GM23338 (cell line): ENCODE results near the gene PPA1. TPM values are rescaled to one million over a fixed set of nuclear protein-coding genes. Genes with fewer than 3 reads are reported as not detected.

Experiments
- ATAC-seq: fragments of 200-7000 bp; cut with Tn5 transposase; 3 replicates; pipeline ENCODE4 v1.9.1; 2020
- DNase-seq: peaks from one replicate; pipeline ENCODE4 v3.0.0-alpha.2; 2015; ENCODE audit warnings: low spot score
- H2AFZ ChIP-seq: fragments of 200-600 bp; sonication (generic); 2 replicates; pipeline ENCODE4 v1.8.0; 2016; ENCODE audit warnings: antibody characterized with exemption, mild to moderate bottlenecking, moderate library complexity
- H3F3A ChIP-seq: fragments of 200-600 bp; sonication (generic); replicated peaks from 2 replicates; pipeline ENCODE4 v1.8.0; 2017; ENCODE audit warnings: antibody characterized with exemption, mixed run types, low read depth
- H3K27ac ChIP-seq: fragments of 200-600 bp; sonication (generic); 2 replicates; pipeline ENCODE4 v1.6.1; 2016; ENCODE audit warnings: low read depth
- H3K27me3 ChIP-seq: fragments of 200-600 bp; sonication (generic); 2 replicates; pipeline ENCODE4 v1.8.0; 2016; ENCODE audit warnings: mild to moderate bottlenecking, mixed run types, moderate library complexity; ENCODE audit not compliant: insufficient read depth
- H3K36me3 ChIP-seq: fragments of 200-600 bp; sonication (generic); 2 replicates; pipeline ENCODE4 v1.8.0; 2016; ENCODE audit warnings: mild to moderate bottlenecking; ENCODE audit not compliant: insufficient read depth
- H3K4me1 ChIP-seq: fragments of 200-600 bp; sonication (generic); 2 replicates; pipeline ENCODE4 v1.8.0; 2016; ENCODE audit warnings: mild to moderate bottlenecking, moderate library complexity; ENCODE audit not compliant: insufficient read depth
- H3K4me2 ChIP-seq: fragments of 200-600 bp; sonication (generic); 2 replicates; pipeline ENCODE4 v1.7.1; 2017; ENCODE audit warnings: mixed run types
- H3K4me3 ChIP-seq: fragments of 200-600 bp; sonication (generic); 2 replicates; pipeline ENCODE4 v1.6.1; 2016; ENCODE audit warnings: mixed run types
- H3K79me2 ChIP-seq: fragments of 200-600 bp; sonication (generic); replicated peaks from 2 replicates; pipeline ENCODE4 v1.8.0; 2017; ENCODE audit warnings: mild to moderate bottlenecking; ENCODE audit not compliant: insufficient read depth
- H3K9me2 ChIP-seq: fragments of 200-600 bp; sonication (generic); 2 replicates; pipeline ENCODE4 v1.8.0; 2017; ENCODE audit not compliant: insufficient read depth
- H4K20me1 ChIP-seq: fragments of 200-600 bp; sonication (generic); replicated peaks from 2 replicates; pipeline ENCODE4 v1.8.0; 2017; ENCODE audit warnings: mild to moderate bottlenecking; ENCODE audit not compliant: insufficient read depth
- H3K27ac Mint-ChIP-seq: 2 replicates; pipeline ENCODE4 v1.8.0; 2020; ENCODE audit warnings: inconsistent platforms, mild to moderate bottlenecking, moderate library complexity, mixed read lengths
- H3K27me3 Mint-ChIP-seq: 3 replicates; pipeline ENCODE4 v1.8.0; 2022; ENCODE audit warnings: low read depth, mild to moderate bottlenecking, moderate library complexity, mixed read lengths, inconsistent platforms; ENCODE audit not compliant: insufficient read depth, poor library complexity
- H3K36me3 Mint-ChIP-seq: 3 replicates; pipeline ENCODE4 v1.8.0; 2021; ENCODE audit warnings: low read depth, mild to moderate bottlenecking, inconsistent platforms, moderate library complexity, mixed read lengths
- H3K4me1 Mint-ChIP-seq: 3 replicates; pipeline ENCODE4 v1.8.0; 2020; ENCODE audit warnings: mild to moderate bottlenecking, inconsistent platforms, mixed read lengths
- H3K4me3 Mint-ChIP-seq: 3 replicates; pipeline ENCODE4 v1.8.0; 2021; ENCODE audit warnings: moderate library complexity, mild to moderate bottlenecking, inconsistent platforms, mixed read lengths
- H3K9me3 Mint-ChIP-seq: 3 replicates; pipeline ENCODE4 v1.8.0; 2020; ENCODE audit warnings: moderate library complexity, mild to moderate bottlenecking, inconsistent platforms, mixed read lengths
- CREB1 ChIP-seq: fragments of 250-450 bp; sonication (Bioruptor Pico); IDR thresholded peaks from 2 replicates; pipeline ENCODE4 v1.5.0; 2020; ENCODE audit warnings: low read depth, mild to moderate bottlenecking, moderate library complexity
- CTCF ChIP-seq, 2 experiments: fragments of 200-600 bp in 1 of 2; sonication (generic) in 1 of 2; conservative IDR thresholded peaks; 2 replicates each; pipeline versions ENCODE4 v1.5.1 to v1.6.1; 2016 to 2017; ENCODE audit warnings: antibody characterized with exemption in 2 of 2, low read depth in 2 of 2, mild to moderate bottlenecking in 2 of 2, moderate library complexity in 1 of 2
- ETS1 ChIP-seq: IDR thresholded peaks from 2 replicates; pipeline ENCODE4 v1.6.1; 2016; ENCODE audit warnings: antibody characterized with exemption
- EZH2 ChIP-seq: fragments of 200-600 bp; sonication (generic); IDR thresholded peaks from one replicate; pipeline ENCODE4 v1.8.0; 2017; ENCODE audit warnings: antibody characterized with exemption, mild to moderate bottlenecking, low read depth; ENCODE audit not compliant: unreplicated experiment
- EZH2phosphoT487 ChIP-seq: fragments of 200-600 bp; sonication (generic); IDR thresholded peaks from one replicate; pipeline ENCODE4 v1.8.1; 2018; ENCODE audit warnings: antibody characterized with exemption; ENCODE audit not compliant: unreplicated experiment
- JUNB ChIP-seq: IDR thresholded peaks from one replicate; pipeline ENCODE4 v1.6.1; 2016; ENCODE audit warnings: antibody characterized with exemption; ENCODE audit not compliant: unreplicated experiment
- NANOG ChIP-seq: IDR thresholded peaks from 2 replicates; pipeline ENCODE4 v1.6.1; 2016; ENCODE audit warnings: antibody characterized with exemption, borderline replicate concordance
- POLR2AphosphoS5 ChIP-seq: IDR thresholded peaks from 2 replicates; pipeline ENCODE4 v1.6.1; 2016; ENCODE audit warnings: antibody characterized with exemption, low read depth
- STAT1 ChIP-seq: IDR thresholded peaks from one replicate; pipeline ENCODE4 v1.6.1; 2016; ENCODE audit warnings: antibody characterized with exemption; ENCODE audit not compliant: unreplicated experiment
- ZNF114 ChIP-seq: fragments of 250-450 bp; sonication (Bioruptor Pico); IDR thresholded peaks from 2 replicates; pipeline ENCODE4 v1.5.0; 2020; ENCODE audit warnings: mild to moderate bottlenecking, moderate library complexity
- ZNF331 ChIP-seq: fragments of 250-450 bp; sonication (Bioruptor Pico); IDR thresholded peaks from 2 replicates; pipeline ENCODE4 v1.5.0; 2020; ENCODE audit warnings: low read depth, mild to moderate bottlenecking, moderate library complexity
- ZNF462 ChIP-seq: fragments of 250-450 bp; sonication (Bioruptor Pico); IDR thresholded peaks from 2 replicates; pipeline ENCODE4 v1.5.0; 2020; ENCODE audit warnings: mild to moderate bottlenecking, moderate library complexity
- polyA plus RNA-seq: library from polyadenylated mRNA; unstranded; fragments of >200 nt; fragmentation: Nextera tagmentation; extraction: Ambion mirVana; gene quantifications from 2 replicates; pipeline ENCODE4 v1.2.1, GENCODE V29; 2016
- total RNA-seq: library from RNA; depleted of rRNA; stranded (reverse); fragments of >200 nt; shearing (Covaris generic); gene quantifications from 2 replicates; pipeline ENCODE4 v1.2.3, GENCODE V29; 2014
- TF ChIP-seq, protein P1 (sequence below): IDR thresholded peaks from one replicate; pipeline ENCODE4 v1.6.1; 2018; ENCODE audit warnings: antibody characterized with exemption; ENCODE audit not compliant: unreplicated experiment

PPA1 gene
- total and polyA plus RNA-seq, 2 experiments from 2014 or later, result 135 to 228 TPM

- H3F3A ChIP-seq, result no peaks in the 10 kb centered on the region
- no peaks in the 10 kb centered on the region for H4K20me1 ChIP-seq
- H3K27ac ChIP-seq, result no peak overlapping the region
- Mint-ChIP-seq H3K27me3 (peaks cover 4% of the 10 kb centered on the region), H3K27ac (no peak overlapping the region), H3K9me3 (no peaks in the 10 kb centered on the region), H3K36me3 (no peaks in the 10 kb centered on the region), H3K4me3 (no peak overlapping the region), H3K4me1 (peaks cover 12% of the 10 kb centered on the region)
- ATAC-seq (peak; percentile 75), DNase-seq (no peak)
- H3K4me3 ChIP-seq, result no peak overlapping the region
- TF ChIP-seq, protein P1, sequence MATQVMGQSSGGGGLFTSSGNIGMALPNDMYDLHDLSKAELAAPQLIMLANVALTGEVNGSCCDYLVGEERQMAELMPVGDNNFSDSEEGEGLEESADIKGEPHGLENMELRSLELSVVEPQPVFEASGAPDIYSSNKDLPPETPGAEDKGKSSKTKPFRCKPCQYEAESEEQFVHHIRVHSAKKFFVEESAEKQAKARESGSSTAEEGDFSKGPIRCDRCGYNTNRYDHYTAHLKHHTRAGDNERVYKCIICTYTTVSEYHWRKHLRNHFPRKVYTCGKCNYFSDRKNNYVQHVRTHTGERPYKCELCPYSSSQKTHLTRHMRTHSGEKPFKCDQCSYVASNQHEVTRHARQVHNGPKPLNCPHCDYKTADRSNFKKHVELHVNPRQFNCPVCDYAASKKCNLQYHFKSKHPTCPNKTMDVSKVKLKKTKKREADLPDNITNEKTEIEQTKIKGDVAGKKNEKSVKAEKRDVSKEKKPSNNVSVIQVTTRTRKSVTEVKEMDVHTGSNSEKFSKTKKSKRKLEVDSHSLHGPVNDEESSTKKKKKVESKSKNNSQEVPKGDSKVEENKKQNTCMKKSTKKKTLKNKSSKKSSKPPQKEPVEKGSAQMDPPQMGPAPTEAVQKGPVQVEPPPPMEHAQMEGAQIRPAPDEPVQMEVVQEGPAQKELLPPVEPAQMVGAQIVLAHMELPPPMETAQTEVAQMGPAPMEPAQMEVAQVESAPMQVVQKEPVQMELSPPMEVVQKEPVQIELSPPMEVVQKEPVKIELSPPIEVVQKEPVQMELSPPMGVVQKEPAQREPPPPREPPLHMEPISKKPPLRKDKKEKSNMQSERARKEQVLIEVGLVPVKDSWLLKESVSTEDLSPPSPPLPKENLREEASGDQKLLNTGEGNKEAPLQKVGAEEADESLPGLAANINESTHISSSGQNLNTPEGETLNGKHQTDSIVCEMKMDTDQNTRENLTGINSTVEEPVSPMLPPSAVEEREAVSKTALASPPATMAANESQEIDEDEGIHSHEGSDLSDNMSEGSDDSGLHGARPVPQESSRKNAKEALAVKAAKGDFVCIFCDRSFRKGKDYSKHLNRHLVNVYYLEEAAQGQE, result no peak
- no peak for TF ChIP-seq EZH2
- TF ChIP-seq NANOG, result no peak
- no peak for TF ChIP-seq CREB1 (CRISPR knock-in tag)
- no peak for TF ChIP-seq ETS1
- no peak for TF ChIP-seq STAT1
- no peak for TF ChIP-seq ZNF331 (CRISPR knock-in tag)
- TF ChIP-seq POLR2AphosphoS5, result no peak
- TF ChIP-seq EZH2phosphoT487, result no peak
- TF ChIP-seq CTCF (conservative IDR thresholded peaks at IDR 0.05; ENCODE audit: low read depth in 2 of 2), result no peak
- no peak for TF ChIP-seq JUNB
- no peak for TF ChIP-seq ZNF114 (CRISPR knock-in tag)
- TF ChIP-seq ZNF462 (CRISPR knock-in tag), result no peak
- H3K79me2 ChIP-seq, result no peaks in the 10 kb centered on the region
- 0 out of 2 replicates have a peak, but pooled peaks cover 4% of the 10 kb centered on the region for H3K27me3 ChIP-seq
- no peaks in the 10 kb centered on the region for H3K36me3 ChIP-seq
- no peaks in the 10 kb centered on the region for H3K4me1 ChIP-seq
- H3K4me2 ChIP-seq, result no peak overlapping the region
- H2AFZ ChIP-seq, result peak overlapping the region; percentile 78
- H3K9me2 ChIP-seq, result no peaks in the 10 kb centered on the region
Observed at GRCh38 chr10:70253878-70254765, 20.9 kb upstream of the PPA1 start.
